HG03159 (cell line): ENCODE measurements around the gene LDLRAD1.
"Not testable (repeated sequence)": the region's sequence is repeated elsewhere in the genome, so short reads cannot be mapped to it uniquely, and the experiment has no call there.

Experiments
- ATAC-seq: cut with Tn5 transposase; IDR thresholded peaks from one replicate; pipeline ENCODE4 v1.9.1; 2021; ENCODE audit warnings: mild to moderate bottlenecking, moderate library complexity; ENCODE audit not compliant: unreplicated experiment

LDLRAD1 gene

GRCh38 chr1:54018635-54019034 is 649 bp upstream of the LDLRAD1 start:
- no peak for ATAC-seq

DNA sequence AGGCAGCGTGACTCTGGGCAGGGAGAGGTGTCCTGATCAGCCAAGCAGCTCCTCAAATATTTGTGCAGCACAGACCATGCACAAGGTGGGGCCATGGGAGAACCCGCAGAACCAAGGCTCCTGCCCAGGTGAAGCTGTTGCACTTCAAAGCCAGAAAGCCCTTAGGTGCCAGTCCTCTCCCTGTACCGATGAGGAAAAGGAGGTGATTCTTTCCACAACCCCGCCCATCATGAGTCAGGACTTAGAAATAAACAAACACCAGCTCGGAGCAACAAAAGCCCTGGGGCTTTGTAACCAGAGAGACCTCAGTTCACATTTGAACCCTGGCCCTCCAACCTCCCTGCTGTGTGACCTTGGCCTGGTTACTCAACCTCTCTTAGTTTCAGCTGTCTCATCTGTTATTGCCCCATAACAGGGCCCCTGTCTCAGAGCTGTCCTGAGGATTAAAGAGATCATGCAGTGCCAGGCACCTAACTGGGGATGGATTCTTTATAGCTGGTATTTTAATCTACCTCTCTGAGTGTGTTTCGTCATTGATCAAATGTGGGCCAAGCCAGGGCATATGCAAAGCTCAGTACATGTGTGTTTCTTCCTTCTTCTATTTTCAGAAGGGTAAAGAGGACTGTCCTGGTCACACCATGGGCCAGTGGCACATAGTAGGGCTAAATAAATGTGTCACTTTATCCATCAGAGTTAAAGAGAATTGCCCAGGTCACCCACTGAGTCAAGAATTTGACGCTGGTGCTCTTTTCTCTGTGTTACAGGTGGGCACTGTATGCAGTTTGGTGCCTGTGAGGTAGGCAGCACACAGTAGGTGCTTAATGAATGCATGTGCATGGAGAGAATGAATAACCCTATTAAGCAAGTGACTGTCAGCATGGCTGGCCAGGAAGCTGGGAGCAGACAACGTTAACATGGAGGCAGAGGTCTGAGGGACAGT is 1.4 kb downstream of the LDLRAD1 start:
- no peak for ATAC-seq

DNA sequence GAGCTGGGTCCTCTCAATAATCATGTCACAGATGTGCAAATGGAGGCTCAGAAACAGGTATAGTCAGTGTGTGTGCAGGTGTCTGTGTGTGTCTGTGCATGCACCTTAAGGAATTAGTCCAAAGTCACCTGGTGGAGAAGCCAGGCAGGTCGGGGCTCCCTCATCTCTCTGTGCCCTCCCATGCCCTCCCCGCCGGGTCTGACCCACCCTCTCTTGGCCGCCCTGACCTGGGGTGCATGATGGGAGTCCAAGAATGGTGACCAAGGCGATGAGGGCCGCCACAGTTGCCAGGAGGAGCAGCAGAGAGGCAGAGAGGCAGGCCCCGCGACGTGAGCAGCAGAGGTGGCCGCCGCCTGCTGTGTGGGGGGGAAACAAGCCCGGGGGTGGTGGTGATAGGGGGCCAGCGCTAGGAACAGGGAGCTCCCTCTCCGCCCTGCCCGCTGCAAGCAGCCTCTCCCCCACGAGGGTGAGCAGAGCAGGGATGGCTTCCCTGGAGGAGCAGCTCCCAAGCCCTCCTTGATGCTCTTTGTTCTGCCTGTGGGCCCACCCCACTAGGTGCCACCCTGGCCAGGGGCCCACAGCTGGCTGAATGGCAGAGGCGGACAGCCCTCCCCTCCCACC is 3.9 kb downstream of the LDLRAD1 start:
- ATAC-seq, result no peak

GRCh38 chr1:54013393-54014008 is 4.5 kb downstream of the LDLRAD1 start:
- ATAC-seq, result no peak

DNA sequence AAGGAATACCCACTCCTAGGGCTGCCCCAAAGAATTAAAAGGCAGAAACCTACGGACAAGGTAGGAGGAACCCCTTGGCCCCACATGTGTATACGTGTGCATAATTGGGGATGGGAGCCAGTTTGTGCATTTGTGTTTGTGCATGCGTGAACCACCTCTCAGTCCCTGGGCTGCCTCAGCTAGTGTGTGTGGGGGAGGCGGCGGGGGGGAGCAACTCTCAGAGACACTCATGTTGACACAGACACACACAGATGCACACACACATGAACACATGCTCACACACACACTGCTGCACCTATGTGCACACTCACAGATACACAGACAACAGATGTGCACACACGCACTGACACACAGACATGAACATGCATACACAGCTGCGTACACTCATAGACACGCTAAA is 5.1 kb downstream of the LDLRAD1 start:
- no peak for ATAC-seq

DNA sequence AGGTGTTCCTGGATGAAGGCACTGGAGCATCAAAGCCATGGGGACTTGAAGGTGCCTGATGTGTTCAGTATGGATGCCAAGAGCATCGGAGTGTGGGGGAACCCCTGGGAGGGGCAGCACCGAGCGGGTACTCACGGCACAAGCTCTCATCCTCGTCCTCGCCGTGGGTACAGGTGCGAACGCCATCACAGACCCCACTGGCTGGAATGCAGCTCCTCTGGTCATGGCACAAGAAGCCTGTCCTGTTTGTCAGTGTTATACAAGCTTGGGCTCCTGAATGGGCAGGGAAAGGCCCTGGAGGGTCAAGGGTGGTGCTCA is 6.0 kb downstream of the LDLRAD1 start:
- no peak for ATAC-seq

DNA sequence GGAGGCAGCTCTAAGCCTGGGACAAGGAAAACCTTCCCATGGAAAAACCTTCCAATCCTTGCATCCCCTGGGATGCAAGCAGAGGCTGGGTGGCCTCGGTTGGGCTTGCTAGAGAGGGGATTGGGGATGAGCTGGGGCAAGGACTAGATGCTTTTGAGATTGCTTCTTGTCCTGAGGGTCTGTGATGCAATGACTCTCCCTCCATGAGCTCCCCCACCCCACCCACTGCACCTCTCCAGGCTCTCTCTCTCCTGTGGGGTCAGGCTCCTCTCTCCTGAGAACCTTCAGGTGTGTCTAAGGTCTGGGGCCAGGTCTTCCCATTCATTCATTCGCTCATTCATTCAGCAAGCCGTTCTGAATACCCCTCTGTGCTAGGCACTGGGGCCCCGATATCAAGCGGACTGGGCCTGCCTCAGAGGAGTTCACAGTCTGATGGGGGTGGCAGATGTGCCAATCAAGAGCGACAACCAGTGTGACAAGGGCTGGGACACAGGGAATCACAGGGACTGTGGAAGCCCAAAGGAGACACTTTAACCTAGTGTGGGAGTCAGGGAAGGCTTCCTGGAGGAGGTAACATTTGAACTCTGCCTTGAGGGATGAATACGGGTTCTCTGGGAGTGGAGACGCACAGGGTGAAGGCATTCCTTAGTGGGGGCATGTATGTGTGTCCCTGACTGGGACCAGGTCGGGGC is 6.5 kb downstream of the LDLRAD1 start:
- ATAC-seq, result no peak

GRCh38 chr1:54010415-54011117 is 7.4 kb downstream of the LDLRAD1 start:
- ATAC-seq, result no peak

GRCh38 chr1:54009406-54009805 is 8.6 kb downstream of the LDLRAD1 start:
- no peak for ATAC-seq

GRCh38 chr1:54008876-54009275 is 9.1 kb downstream of the LDLRAD1 start:
- ATAC-seq, result no peak

- no peak for ATAC-seq
Measured at GRCh38 chr1:54007613-54008012, 10.4 kb downstream of the LDLRAD1 start.

GRCh38 chr1:54006508-54006907 is 11.5 kb downstream of the LDLRAD1 start:
- ATAC-seq, result no peak

DNA sequence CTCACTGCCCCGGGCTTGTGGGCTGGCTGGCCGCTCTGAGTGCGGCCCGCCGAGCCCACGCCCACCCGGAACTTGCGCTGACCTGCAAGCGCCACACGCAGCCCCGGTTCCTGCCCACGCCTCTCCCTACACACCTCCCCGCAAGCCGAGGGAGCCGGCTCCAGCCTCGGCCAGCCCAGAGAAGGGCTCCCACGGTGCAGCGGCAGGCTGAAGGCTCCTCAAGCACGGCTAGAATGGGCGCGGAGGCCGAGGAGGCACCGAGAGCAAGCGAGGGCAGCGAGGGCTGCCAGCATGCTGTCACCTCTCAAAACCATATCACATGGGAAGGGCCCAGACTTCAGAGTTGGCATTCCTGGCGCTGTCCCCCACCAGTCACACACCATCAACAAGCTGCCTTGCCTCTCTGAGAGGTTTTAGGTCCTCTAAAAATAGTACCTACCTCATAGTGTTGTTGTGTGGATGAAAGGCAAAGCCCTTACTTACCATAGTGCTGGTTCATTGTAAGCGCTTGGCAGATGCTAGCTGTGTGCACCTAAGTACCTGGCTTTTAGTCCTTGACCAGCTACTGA is 13.4 kb downstream of the LDLRAD1 start:
- no peak for ATAC-seq

DNA sequence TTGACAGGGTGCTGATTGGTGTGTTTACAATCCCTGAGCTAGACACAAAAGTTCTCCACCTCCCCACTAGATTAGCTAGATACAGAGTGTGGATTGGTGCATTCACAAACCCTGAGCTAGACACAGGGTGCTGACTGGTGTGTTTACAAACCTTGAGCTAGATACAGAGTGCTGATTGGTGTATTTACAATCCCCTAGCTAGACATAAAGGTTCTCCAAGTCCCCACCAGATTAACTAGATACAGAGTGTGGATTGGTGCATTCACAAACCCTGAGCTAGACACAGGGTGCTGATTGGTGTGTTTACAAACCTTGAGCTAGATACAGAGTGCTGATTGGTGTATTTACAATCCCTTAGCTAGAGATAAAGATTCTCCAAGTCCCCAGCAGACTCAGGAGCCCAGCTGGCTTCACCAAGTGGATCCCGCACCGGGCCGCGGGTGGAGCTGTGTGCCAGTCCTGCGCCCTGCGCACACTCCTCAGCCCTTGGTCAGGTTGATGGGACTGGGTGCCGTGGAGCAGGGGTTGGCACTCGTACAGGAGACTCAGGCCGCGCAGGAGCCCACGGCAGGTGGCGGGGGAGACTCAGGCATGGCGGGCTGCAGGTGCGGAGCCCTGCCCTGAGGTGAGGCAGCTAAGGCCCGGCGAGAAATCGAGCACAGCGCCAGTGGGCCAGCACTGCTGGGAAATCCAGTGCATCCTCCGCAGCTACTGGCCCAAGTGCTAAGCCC is 14.1 kb downstream of the LDLRAD1 start:
- ATAC-seq, result not testable (repeated sequence)

GRCh38 chr1:54003249-54003646 is 14.7 kb downstream of the LDLRAD1 start:
- ATAC-seq, result no peak

DNA sequence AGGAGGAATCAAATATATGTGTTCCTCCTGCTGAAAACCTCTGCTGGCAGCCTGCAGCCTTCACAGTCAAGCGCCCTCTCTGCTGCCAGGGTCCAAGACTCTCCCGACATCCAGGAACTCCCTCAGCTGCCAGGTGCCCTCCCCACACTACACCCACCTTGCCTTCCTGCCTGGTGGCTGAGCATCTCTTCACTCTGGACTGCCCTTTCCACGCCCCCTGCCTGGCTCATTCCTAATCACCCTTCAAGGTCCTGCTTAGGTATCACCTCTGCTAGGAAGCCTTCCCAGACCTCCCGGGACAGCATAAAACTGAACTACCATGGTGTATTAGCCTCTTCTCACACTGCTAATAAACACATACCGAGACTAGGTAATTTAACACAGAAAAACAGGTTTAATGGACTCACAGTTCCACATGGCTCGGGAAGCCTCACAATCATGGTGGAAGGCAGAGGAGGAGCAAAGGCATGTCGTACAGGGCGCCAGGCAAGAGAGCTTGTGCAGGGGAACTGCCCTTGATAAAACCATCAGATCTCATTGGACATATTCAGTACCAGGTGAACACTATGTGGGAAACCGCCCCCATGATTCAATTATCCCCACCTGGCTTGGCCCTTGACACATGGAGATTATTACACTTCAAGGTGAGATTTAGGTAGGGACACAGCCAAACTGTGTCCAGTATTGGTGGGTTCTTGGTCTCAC is 15.3 kb downstream of the LDLRAD1 start:
- ATAC-seq, result no peak

DNA sequence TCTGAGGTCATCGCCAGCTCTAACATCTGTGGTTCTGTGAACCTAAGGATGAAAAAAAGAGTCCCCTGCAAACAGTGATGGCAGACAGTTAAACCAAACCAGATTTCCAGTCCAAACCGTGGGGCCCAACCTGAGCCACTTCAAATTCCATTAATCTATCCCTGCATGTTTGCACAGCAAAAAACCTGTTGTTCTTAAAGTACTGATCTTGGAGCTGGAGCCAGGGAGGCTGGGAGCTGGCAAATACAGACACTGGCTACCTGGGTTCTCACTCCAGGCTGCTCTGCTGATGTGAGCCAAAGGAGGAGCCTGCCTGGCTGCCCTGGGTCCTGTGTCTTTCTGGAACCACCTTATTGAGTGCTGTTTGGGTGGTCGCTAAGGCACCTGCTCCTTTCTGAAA is 16.4 kb downstream of the LDLRAD1 start:
- ATAC-seq, result no peak

GRCh38 chr1:53999920-54000319 is 18.1 kb downstream of the LDLRAD1 start:
- ATAC-seq, result no peak

DNA sequence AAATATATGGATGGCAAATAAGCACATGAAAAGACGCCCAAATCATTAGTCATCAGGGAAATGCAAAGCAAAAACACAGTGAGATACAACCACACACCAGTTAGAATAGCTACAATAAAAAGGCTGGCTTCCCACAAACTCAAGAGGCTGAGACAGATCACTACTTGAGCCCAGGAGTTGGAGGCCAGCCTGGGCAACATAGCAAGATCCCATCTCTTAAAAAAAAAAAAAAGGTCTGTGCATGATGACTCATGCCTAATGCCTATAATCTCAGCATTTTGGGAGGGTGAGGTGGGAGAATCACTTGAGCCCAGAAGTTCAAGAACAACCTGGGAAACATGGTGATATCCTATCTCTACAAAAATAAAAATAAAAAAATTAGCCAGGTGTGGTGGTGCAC is 19.8 kb downstream of the LDLRAD1 start:
- ATAC-seq, result no peak
